PC-3 (cell line): ENCODE data around the gene USP30. TPM values are rescaled to one million over a fixed set of nuclear protein-coding genes. Genes with fewer than 3 reads are reported as not detected.

ENCODE experiments used
- ATAC-seq: fragments of 200-7000 bp; cut with Tn5 transposase; 2 replicates; pipeline ENCODE4 v1.9.1; 2020; ENCODE audit warnings: mild to moderate bottlenecking, moderate library complexity
- BruUV-seq: library from RNA; stranded (reverse); fragments of 400-500 nt; replicated peaks from 2 replicates; lab custom pipeline; 2021; lab: Mats Ljungman, UMichigan
- CTCF ChIA-PET: fragments of 300-600 bp; sonication (Branson Sonifier 250); formaldehyde crosslinking; loops from one replicate; lab custom pipeline; 2022; ENCODE audit warnings: antibody characterized with exemption; lab: Charles Lee
- POLR2A ChIA-PET: fragments of 300-600 bp; sonication (Branson Sonifier 250); formaldehyde crosslinking; loops from one replicate; lab custom pipeline; 2022; ENCODE audit warnings: antibody characterized with exemption; ENCODE audit not compliant: unreplicated experiment; lab: Charles Lee
- DNase-seq: peaks from one replicate; pipeline ENCODE4 v3.0.0-alpha.2; 2015
- H2AFZ ChIP-seq: fragments of 300-600 bp; sonication (generic); 2 replicates; pipeline ENCODE4 v1.6.0; 2016; ENCODE audit warnings: antibody characterized with exemption, low read length
- H3F3A ChIP-seq: fragments of 300-600 bp; sonication (generic); one replicate; pipeline ENCODE4 v1.6.0; 2017; ENCODE audit warnings: antibody characterized with exemption, low read length, control low read depth, mild to moderate bottlenecking; ENCODE audit not compliant: unreplicated experiment
- H3K27ac ChIP-seq: fragments of 300-600 bp; sonication (generic); 2 replicates; pipeline ENCODE4 v1.5.1; 2016; ENCODE audit warnings: mild to moderate bottlenecking, low read length
- H3K27me3 ChIP-seq: fragments of 300-600 bp; sonication (generic); 2 replicates; pipeline ENCODE4 v1.6.1; 2016; ENCODE audit warnings: low read length, mixed read lengths
- H3K36me3 ChIP-seq: fragments of 300-600 bp; sonication (generic); 2 replicates; pipeline ENCODE4 v1.6.1; 2016; ENCODE audit warnings: low read depth, mixed run types, low read length, mixed read lengths
- H3K4me1 ChIP-seq: fragments of 300-600 bp; sonication (generic); 2 replicates; pipeline ENCODE4 v1.5.1; 2016; ENCODE audit warnings: low read length; ENCODE audit not compliant: insufficient read depth
- H3K4me2 ChIP-seq: fragments of 300-600 bp; sonication (generic); 2 replicates; pipeline ENCODE4 v1.6.0; 2016; ENCODE audit warnings: low read length
- H3K4me3 ChIP-seq: fragments of 300-600 bp; sonication (generic); 2 replicates; pipeline ENCODE4 v1.5.1; 2016; ENCODE audit warnings: mild to moderate bottlenecking, low read length, mixed read lengths
- H3K79me2 ChIP-seq: fragments of 300-600 bp; sonication (generic); 2 replicates; pipeline ENCODE4 v1.6.1; 2017; ENCODE audit warnings: low read length, mixed read lengths
- H3K9ac ChIP-seq: fragments of 300-600 bp; sonication (generic); 2 replicates; pipeline ENCODE4 v1.6.0; 2016; ENCODE audit warnings: mild to moderate bottlenecking, low read length
- H3K9me2 ChIP-seq: fragments of 300-600 bp; sonication (generic); replicated peaks from 2 replicates; pipeline ENCODE4 v1.6.1; 2016; ENCODE audit warnings: mixed run types, low read length, mixed read lengths
- H3K9me3 ChIP-seq: fragments of 300-600 bp; sonication (generic); 2 replicates; pipeline ENCODE4 v1.6.1; 2016; ENCODE audit warnings: low read length, mixed read lengths
- H4K20me1 ChIP-seq: fragments of 300-600 bp; sonication (generic); 2 replicates; pipeline ENCODE4 v1.6.1; 2016; ENCODE audit warnings: low read length, mixed read lengths
- CTCF ChIP-seq: fragments of 300-600 bp; sonication (generic); conservative IDR thresholded peaks from 2 replicates; pipeline ENCODE4 v1.5.1; 2017; ENCODE audit warnings: antibody characterized with exemption, low read depth, mild to moderate bottlenecking, low read length
- EZH2 ChIP-seq: fragments of 300-600 bp; sonication (generic); IDR thresholded peaks from one replicate; pipeline ENCODE4 v1.6.1; 2017; ENCODE audit warnings: antibody characterized with exemption, mild to moderate bottlenecking, low read length; ENCODE audit not compliant: unreplicated experiment
- EZH2phosphoT487 ChIP-seq: fragments of 300-600 bp; sonication (generic); IDR thresholded peaks from 2 replicates; pipeline ENCODE4 v1.6.1; 2018; ENCODE audit warnings: mild to moderate bottlenecking, antibody characterized with exemption, low read length, borderline replicate concordance
- intact Hi-C: fragments of 100-400 bp; cut with micrococcal nuclease; formaldehyde crosslinking; loops from 2 replicates; pipeline ENCODE4 v1.9.0; 2023
- total RNA-seq: library from RNA; depleted of rRNA; stranded (reverse); fragments of >200 nt; gene quantifications from 2 replicates; pipeline ENCODE4 v1.2.3, GENCODE V29; 2014

USP30 gene
- total RNA-seq, 1 experiment from 2014 or later: 13.6 TPM

DNA sequence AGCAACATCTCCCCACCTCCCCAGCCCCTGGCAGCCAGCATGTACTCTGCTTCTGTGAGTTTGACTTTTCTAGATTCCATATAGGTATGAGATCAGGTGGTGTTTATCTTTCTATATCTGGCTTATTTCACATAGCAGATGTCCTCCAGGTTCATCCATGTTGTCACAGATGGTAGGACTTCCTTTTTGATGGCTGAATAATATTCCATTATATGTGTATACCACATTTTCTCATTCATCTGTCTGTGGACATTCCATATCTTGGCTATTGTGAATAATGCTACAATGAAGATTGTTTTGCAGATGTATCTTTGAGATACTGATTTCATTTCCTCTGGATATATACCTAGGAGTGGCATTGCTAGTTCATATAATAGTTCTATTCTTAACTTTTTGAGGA lies 22.5 kb downstream of the USP30 start:
- peaks cover 23% of the 10 kb centered on the region for H3K36me3 ChIP-seq
- BruUV-seq: no TSS peak
- H3K4me1 ChIP-seq: no peaks in the 10 kb centered on the region
- H3K4me3 ChIP-seq: no peak overlapping the region
- ChIA-PET POLR2A (no interaction called here), CTCF (no interaction called here)
- H4K20me1 ChIP-seq: no peaks in the 10 kb centered on the region
- no peak overlapping the region for H3K27ac ChIP-seq
- H3F3A ChIP-seq: no peaks in the 10 kb centered on the region
- TF ChIP-seq EZH2 (no peak), CTCF (no peak), EZH2phosphoT487 (no peak)
- H3K9ac ChIP-seq: no peak overlapping the region
- H3K9me3 ChIP-seq: no peaks in the 10 kb centered on the region
- ATAC-seq: no peak
- H3K4me2 ChIP-seq: no peak overlapping the region
- no peak overlapping the region for H2AFZ ChIP-seq
- H3K79me2 ChIP-seq: no peaks in the 10 kb centered on the region
- DNase-seq: no peak
- no peaks in the 10 kb centered on the region for H3K27me3 ChIP-seq
- no peaks in the 10 kb centered on the region for H3K9me2 ChIP-seq
- intact Hi-C loops: no loop called here

DNA sequence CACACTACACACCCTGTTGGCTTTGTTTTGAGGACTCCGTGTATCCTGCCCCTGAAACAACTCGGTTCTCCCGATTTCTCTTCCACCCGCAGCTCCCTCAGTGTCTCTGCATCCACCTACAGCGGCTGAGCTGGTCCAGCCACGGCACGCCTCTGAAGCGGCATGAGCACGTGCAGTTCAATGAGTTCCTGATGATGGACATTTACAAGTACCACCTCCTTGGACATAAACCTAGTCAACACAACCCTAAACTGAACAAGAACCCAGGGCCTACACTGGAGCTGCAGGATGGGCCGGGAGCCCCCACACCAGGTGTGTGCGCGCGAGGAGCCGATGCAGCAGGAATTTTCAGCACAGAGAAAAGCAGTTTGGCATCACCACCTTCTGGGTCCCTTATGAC lies 30.4 kb downstream of the USP30 start:
- no peak overlapping the region for H3K27ac ChIP-seq
- H3K79me2 ChIP-seq: no peaks in the 10 kb centered on the region
- TF ChIP-seq EZH2phosphoT487 (no peak), EZH2 (no peak), CTCF (no peak)
- no peaks in the 10 kb centered on the region for H3K9me3 ChIP-seq
- no peaks in the 10 kb centered on the region for H3K9me2 ChIP-seq
- H3K9ac ChIP-seq: no peak overlapping the region
- BruUV-seq: no TSS peak
- H3K4me1 ChIP-seq: 0 out of 2 replicates have a peak, but pooled peaks cover 7% of the 10 kb centered on the region
- intact Hi-C loops: no loop called here
- no peak overlapping the region for H3K4me2 ChIP-seq
- H3K36me3 ChIP-seq: peaks cover 28% of the 10 kb centered on the region; the same call in 1 of the 2 replicates
- ATAC-seq (no peak), DNase-seq (no peak)
- ChIA-PET CTCF (no interaction called here), POLR2A (no interaction called here)
- no peaks in the 10 kb centered on the region for H3K27me3 ChIP-seq
- H3F3A ChIP-seq: no peaks in the 10 kb centered on the region
- H4K20me1 ChIP-seq: no peaks in the 10 kb centered on the region
- no peak overlapping the region for H2AFZ ChIP-seq
- no peak overlapping the region for H3K4me3 ChIP-seq

DNA sequence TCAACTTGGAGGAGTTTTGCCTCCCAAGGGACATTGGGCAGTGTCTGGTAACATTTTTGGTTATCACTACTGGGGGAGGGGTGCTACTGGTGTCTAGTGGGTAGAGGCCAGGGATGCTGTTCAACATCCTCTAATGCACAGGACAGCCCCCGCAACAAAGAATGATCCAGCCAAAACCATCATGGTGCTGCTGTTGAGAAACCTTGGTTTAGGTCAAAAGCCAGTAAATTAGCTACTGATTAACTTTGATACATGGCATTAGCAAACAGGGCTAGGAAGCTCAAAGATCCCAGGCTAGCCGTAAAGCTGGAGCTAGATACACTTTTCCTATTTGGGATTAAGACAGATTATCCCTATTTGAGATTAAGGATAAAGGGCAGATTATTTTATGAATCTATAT lies 32.0 kb downstream of the USP30 start:
- TF ChIP-seq EZH2: no peak
- no peak for TF ChIP-seq EZH2phosphoT487
- TF ChIP-seq CTCF: no peak
- Histone ChIP-seq H3K4me3 (no peak overlapping the region), H3K27me3 (no peaks in the 10 kb centered on the region), H3F3A (no peaks in the 10 kb centered on the region), H3K9me3 (no peaks in the 10 kb centered on the region), H3K27ac (no peak overlapping the region), H4K20me1 (no peaks in the 10 kb centered on the region), H2AFZ (no peak overlapping the region), H3K9me2 (no peaks in the 10 kb centered on the region), H3K36me3 (peaks cover 36% of the 10 kb centered on the region), H3K4me2 (no peak overlapping the region), H3K9ac (no peak overlapping the region), H3K4me1 (0 out of 2 replicates have a peak, but pooled peaks cover 10% of the 10 kb centered on the region), H3K79me2 (no peaks in the 10 kb centered on the region)
- intact Hi-C loops: no loop called here
- ATAC-seq (no peak), DNase-seq (no peak)
- ChIA-PET CTCF (interaction anchor here (0.7 kb wide), 1 partner anchor 135 kb away, joined by 3 read pairs; no protein-coding TSS in a partner anchor), POLR2A (no interaction called here)
- no TSS peak for BruUV-seq
